GM13976 (cell line): Measurements from ENCODE around the gene ZSWIM6.

Experiments
- DNase-seq: peaks from one replicate; pipeline ENCODE4 v3.0.0; 2012; ENCODE audit warnings: low spot score
- in situ Hi-C: fragments of 300-500 bp; cut with MboI; formaldehyde crosslinking; loops from one replicate; pipeline ENCODE4 v1.12.0; 2022; ENCODE audit warnings: low sequenced_read_pairs, mixed read lengths, inconsistent platforms; ENCODE audit not compliant: unreplicated experiment
- TF ChIP-seq, protein P1 (sequence below): IDR thresholded peaks from 2 replicates; pipeline ENCODE4 v1.5.1; 2012; ENCODE audit warnings: borderline replicate concordance, mild to moderate bottlenecking; ENCODE audit not compliant: insufficient read depth; ENCODE audit errors: extremely low read depth, missing control alignments, control extremely low read depth

The ZSWIM6 gene

DNA sequence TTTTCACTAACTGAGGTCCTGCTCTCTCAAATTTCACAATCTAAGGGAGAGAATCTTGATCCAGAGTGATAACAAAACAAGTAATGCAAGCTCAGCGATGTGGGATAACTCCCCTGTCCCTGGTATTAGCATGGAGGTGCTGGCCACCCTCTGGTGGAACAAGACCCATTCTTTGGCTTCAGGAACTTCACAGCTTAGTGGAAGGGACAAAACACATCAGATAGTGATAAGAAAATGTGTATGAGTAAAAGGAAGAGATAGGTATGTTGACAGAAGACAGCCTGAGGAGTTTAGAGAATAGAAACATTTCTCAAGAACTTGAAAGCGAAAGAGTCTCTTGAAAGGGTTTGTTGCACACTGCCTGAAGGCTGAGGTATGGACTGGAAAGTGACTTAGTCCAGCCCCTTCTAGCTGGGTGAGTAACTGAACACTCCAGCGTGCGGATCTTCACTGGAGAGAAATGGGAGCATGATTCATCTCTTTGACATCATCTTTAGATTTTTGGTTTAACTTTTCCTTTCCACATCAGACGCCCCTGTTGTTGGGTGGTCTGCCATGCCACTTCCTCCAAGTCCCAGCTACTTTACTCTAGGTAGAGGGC, 25.4 kb upstream of the ZSWIM6 start:
- peak; percentile 37 for DNase-seq
- in situ Hi-C loops: no loop called here
- TF ChIP-seq, protein P1, sequence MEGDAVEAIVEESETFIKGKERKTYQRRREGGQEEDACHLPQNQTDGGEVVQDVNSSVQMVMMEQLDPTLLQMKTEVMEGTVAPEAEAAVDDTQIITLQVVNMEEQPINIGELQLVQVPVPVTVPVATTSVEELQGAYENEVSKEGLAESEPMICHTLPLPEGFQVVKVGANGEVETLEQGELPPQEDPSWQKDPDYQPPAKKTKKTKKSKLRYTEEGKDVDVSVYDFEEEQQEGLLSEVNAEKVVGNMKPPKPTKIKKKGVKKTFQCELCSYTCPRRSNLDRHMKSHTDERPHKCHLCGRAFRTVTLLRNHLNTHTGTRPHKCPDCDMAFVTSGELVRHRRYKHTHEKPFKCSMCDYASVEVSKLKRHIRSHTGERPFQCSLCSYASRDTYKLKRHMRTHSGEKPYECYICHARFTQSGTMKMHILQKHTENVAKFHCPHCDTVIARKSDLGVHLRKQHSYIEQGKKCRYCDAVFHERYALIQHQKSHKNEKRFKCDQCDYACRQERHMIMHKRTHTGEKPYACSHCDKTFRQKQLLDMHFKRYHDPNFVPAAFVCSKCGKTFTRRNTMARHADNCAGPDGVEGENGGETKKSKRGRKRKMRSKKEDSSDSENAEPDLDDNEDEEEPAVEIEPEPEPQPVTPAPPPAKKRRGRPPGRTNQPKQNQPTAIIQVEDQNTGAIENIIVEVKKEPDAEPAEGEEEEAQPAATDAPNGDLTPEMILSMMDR: no peak

DNA sequence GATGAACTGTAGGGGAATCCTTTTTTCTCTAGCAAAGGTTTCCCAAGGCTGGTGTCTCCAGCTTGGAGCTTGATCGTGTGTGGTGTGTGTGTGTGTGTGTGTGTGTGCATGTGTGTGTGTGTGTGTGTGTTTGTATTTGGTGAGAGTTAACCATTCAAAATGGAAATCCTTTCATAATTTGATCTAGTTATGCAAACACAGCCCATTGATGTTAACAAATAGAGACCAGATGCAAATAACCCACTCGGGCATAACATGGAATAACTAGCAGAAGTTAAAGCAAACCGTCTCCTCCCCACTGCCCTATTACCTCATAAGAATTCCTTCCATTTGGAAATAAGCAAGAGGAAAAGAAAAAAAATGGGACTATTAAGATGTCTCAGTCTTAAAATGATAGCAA, 24.9 kb upstream of the ZSWIM6 start:
- no peak for DNase-seq
- in situ Hi-C loops: no loop called here
- TF ChIP-seq, protein P1: no peak

DNA sequence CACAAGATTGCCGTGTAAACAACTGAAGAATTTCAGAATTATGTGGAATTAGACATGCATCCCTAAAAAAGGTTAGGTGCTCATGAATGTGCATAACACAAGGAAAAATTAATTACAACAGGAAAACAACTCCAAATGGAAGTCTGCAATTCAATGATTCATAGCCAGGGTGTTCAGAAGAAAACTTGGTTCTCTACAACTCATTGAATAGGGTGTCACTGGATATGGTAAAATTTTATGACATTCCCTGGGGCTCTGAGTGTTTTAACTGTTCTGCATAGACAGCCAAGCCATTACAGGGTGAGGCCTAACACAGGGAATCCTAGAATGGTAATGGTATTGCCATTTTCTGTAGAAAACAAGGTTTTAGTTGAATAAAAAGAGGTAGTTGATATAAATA, 24.4 kb upstream of the ZSWIM6 start:
- TF ChIP-seq, protein P1: no peak
- in situ Hi-C loops: no loop called here
- DNase-seq: no peak

DNA sequence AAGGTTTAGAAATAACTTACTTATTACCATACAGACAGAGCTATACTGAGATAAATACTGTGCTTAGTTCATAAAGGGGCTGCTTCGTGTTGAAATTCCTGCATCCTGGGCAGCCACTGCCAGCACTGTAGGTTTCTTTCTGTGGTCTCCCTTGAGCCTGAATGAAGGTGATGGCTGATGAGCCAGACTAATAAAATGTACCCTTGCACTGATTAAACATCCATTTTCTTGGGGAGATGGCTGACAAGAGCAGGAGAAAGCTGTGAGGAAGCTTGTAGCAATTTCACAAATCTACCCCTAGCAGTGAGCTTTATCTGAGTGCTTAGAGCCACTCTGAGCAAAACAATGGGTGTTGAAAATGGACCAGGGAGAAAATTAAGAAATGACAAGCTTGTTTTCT, 23.3 kb upstream of the ZSWIM6 start:
- TF ChIP-seq, protein P1: no peak
- DNase-seq: no peak
- in situ Hi-C loops: no loop called here

DNA sequence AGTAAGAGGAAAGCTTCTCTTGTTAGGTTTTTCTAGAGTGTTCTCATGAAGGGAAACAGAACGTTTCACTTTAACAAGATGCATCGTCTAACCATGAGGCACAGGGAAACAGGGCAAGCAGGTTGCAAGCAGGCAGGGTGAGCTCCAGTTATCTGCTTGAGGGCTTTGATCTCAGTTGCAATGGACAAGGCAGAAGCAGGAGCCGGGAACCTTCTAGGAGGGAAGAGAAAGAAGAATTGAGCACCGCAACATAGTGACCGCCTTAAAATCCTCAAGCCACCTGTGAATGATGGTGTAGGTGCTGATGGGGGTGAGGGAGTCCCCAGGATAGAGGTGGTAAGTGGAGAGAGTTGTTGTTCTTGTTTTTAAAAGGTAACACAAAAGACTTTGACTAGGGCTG, 22.9 kb upstream of the ZSWIM6 start:
- in situ Hi-C loops: no loop called here
- no peak for DNase-seq
- TF ChIP-seq, protein P1: no peak

DNA sequence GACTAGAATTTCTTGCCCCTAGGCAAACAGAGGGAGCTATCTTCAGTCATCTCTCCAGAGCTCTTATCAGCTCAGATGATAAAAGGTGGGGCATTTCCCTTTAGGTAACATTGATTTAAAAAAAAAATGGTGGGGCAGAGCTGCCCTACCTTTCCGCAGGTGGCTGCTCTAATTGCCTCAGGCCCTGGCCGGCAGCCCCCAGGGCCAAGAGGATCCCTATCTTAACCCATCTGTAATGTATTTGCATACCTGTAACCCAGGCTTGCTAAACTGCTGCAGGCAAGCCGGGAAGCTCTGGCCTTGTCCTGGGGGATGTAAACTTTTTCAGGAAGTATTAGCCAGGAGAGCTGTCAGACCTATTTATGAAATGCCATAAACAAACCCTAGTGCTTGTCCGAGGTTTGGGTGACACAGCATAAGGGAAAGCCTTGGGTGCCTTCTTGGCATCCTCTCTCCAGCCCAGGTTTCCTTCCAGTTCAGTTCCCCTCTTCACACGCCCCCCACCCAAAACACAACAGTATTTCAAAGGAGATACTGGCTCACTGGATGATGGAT, 20.9 kb upstream of the ZSWIM6 start:
- in situ Hi-C loops: no loop called here
- TF ChIP-seq, protein P1: no peak

More for the DNA sequence above, 20.9 kb upstream of the ZSWIM6 start:
- no peak for DNase-seq
